Muscle of leg (tissue), 11 donors: Measurements from ENCODE around the gene ARHGAP5. TPM values are rescaled to one million over a fixed set of nuclear protein-coding genes. Genes with fewer than 3 reads are reported as not detected.
A peak's percentile ranks its signal among the peaks of the same experiment; 100 is the strongest.

ENCODE experiments used
- DNase-seq: peaks from one replicate; pipeline ENCODE4 v3.0.0; 2013
- H3K27ac ChIP-seq: one replicate; pipeline ENCODE4 v1.5.1; 2013; ENCODE audit warnings: mild to moderate bottlenecking, low read length, control low read depth
- H3K27me3 ChIP-seq: one replicate; pipeline ENCODE4 v1.6.1; 2013; ENCODE audit warnings: low read length; ENCODE audit not compliant: control insufficient read depth, insufficient read depth
- H3K36me3 ChIP-seq: one replicate; pipeline ENCODE4 v1.6.1; 2013; ENCODE audit warnings: low read length; ENCODE audit not compliant: control insufficient read depth, insufficient read depth
- H3K4me1 ChIP-seq: one replicate; pipeline ENCODE4 v1.6.1; 2013; ENCODE audit warnings: low read length; ENCODE audit not compliant: control insufficient read depth, insufficient read depth
- H3K4me3 ChIP-seq: one replicate; pipeline ENCODE4 v1.5.1; 2013; ENCODE audit warnings: low read length, control low read depth
- H3K9me3 ChIP-seq: replicated peaks from 2 replicates; pipeline ENCODE4 v1.6.1; 2013; ENCODE audit warnings: low read depth, low read length; ENCODE audit not compliant: control insufficient read depth
- WGBS: methylation state at CpG from one replicate; pipeline ENCODE4 v1.1.5; 2013; ENCODE audit warnings: missing lambda C conversion rate; ENCODE audit not compliant: insufficient coverage; 5-methylcytosine and 5-hydroxymethylcytosine counted together
- polyA plus RNA-seq, 8 donors: library from polyadenylated mRNA; unstranded; fragments of 120-200 nt; gene quantifications; one replicate each; pipeline versions ENCODE4 v1.2.1 to v1.2.3, GENCODE V29; 2013; ENCODE audit warnings: inconsistent platforms in 1 of 8, low replicate concordance in 1 of 8; ENCODE audit not compliant: insufficient read length in 8 of 8, insufficient read depth in 1 of 8
- total RNA-seq: library from RNA; stranded (reverse); fragments of 120-200 nt; gene quantifications from one replicate; pipeline ENCODE4 v1.2.4, GENCODE V29; 2013

The ARHGAP5 gene
- total and polyA plus RNA-seq, 9 donors = 23.9 to 131 (median 43.1) TPM

- WGBS = no CpG with 5 or more reads among the region's 4 CpGs
- Histone ChIP-seq H3K9me3 (no peaks in the 10 kb centered on the region), H3K27me3 (no peaks in the 10 kb centered on the region), H3K4me1 (no peaks in the 10 kb centered on the region), H3K36me3 (no peaks in the 10 kb centered on the region), H3K4me3 (no peak overlapping the region), H3K27ac (no peak overlapping the region)
- peak; percentile 11 for DNase-seq
Observed at GRCh38 chr14:32049361-32050088, 27.6 kb upstream of the ARHGAP5 start.

DNA sequence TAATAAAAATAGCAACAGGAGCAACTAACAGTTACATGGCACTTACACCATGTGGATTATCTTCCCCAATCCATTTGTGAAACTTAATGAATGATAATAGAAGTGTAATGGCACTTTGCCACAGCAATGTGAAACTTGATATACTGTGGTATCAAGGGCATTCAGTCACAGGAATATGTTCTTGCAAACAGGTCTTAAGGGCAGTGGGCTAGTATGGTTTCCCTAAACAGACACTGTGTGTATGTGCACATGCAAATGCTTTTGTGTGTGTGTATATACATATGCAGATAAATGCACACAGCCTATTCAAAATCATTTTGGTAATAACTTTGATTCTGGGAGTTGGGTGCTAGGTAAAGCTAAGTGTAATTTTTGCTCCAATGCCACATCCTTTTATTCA, 26.2 kb upstream of the ARHGAP5 start:
- no peaks in the 10 kb centered on the region for H3K36me3 ChIP-seq
- no peaks in the 10 kb centered on the region for H3K9me3 ChIP-seq
- DNase-seq = no peak
- no peak overlapping the region for H3K27ac ChIP-seq
- no peaks in the 10 kb centered on the region for H3K27me3 ChIP-seq
- no peak overlapping the region for H3K4me3 ChIP-seq
- no peaks in the 10 kb centered on the region for H3K4me1 ChIP-seq

- H3K27me3 ChIP-seq = no peaks in the 10 kb centered on the region
- no peaks in the 10 kb centered on the region for H3K9me3 ChIP-seq
- H3K4me3 ChIP-seq = no peak overlapping the region
- WGBS = no CpG with 5 or more reads among the region's 5 CpGs
- H3K36me3 ChIP-seq = no peaks in the 10 kb centered on the region
- no peaks in the 10 kb centered on the region for H3K4me1 ChIP-seq
- DNase-seq = no peak
- H3K27ac ChIP-seq = no peak overlapping the region
Observed at GRCh38 chr14:32054536-32054935, 22.6 kb upstream of the ARHGAP5 start.

GRCh38 chr14:32055175-32055574, 21.9 kb upstream of the ARHGAP5 start:
- H3K27ac ChIP-seq = no peak overlapping the region
- no peaks in the 10 kb centered on the region for H3K36me3 ChIP-seq
- WGBS = no CpG with 5 or more reads among the region's 2 CpGs
- H3K4me3 ChIP-seq = no peak overlapping the region
- H3K4me1 ChIP-seq = no peaks in the 10 kb centered on the region
- no peak for DNase-seq
- no peaks in the 10 kb centered on the region for H3K27me3 ChIP-seq
- H3K9me3 ChIP-seq = no peaks in the 10 kb centered on the region

- no peaks in the 10 kb centered on the region for H3K9me3 ChIP-seq
- H3K27me3 ChIP-seq = no peaks in the 10 kb centered on the region
- DNase-seq = no peak
- no peaks in the 10 kb centered on the region for H3K4me1 ChIP-seq
- H3K36me3 ChIP-seq = no peaks in the 10 kb centered on the region
- WGBS = no CpG with 5 or more reads among the region's 2 CpGs
- H3K4me3 ChIP-seq = no peak overlapping the region
- H3K27ac ChIP-seq = no peak overlapping the region
Observed at GRCh38 chr14:32059702-32060101, 17.4 kb upstream of the ARHGAP5 start.

- DNase-seq = no peak
- H3K4me1 ChIP-seq = no peaks in the 10 kb centered on the region
- no peak overlapping the region for H3K4me3 ChIP-seq
- no CpG with 5 or more reads among the region's 4 CpGs for WGBS
- H3K36me3 ChIP-seq = no peaks in the 10 kb centered on the region
- H3K27ac ChIP-seq = no peak overlapping the region
- H3K9me3 ChIP-seq = no peaks in the 10 kb centered on the region
- H3K27me3 ChIP-seq = no peaks in the 10 kb centered on the region
Observed at GRCh38 chr14:32064931-32065330, 12.2 kb upstream of the ARHGAP5 start.

- Histone ChIP-seq H3K4me1 (no peaks in the 10 kb centered on the region), H3K9me3 (no peaks in the 10 kb centered on the region), H3K27ac (no peak overlapping the region), H3K4me3 (no peak overlapping the region), H3K27me3 (no peaks in the 10 kb centered on the region), H3K36me3 (no peaks in the 10 kb centered on the region)
- WGBS = 84% methylated on average over 2 of the region's 2 CpGs
- no peak for DNase-seq
Observed at GRCh38 chr14:32068708-32069107, 8.4 kb upstream of the ARHGAP5 start.

GRCh38 chr14:32070282-32070681, 6.8 kb upstream of the ARHGAP5 start:
- H3K27ac ChIP-seq = no peak overlapping the region
- WGBS = no CpG with 5 or more reads among the region's 3 CpGs
- DNase-seq = no peak
- no peaks in the 10 kb centered on the region for H3K4me1 ChIP-seq
- no peaks in the 10 kb centered on the region for H3K9me3 ChIP-seq
- no peaks in the 10 kb centered on the region for H3K36me3 ChIP-seq
- H3K4me3 ChIP-seq = no peak overlapping the region
- H3K27me3 ChIP-seq = no peaks in the 10 kb centered on the region

DNA sequence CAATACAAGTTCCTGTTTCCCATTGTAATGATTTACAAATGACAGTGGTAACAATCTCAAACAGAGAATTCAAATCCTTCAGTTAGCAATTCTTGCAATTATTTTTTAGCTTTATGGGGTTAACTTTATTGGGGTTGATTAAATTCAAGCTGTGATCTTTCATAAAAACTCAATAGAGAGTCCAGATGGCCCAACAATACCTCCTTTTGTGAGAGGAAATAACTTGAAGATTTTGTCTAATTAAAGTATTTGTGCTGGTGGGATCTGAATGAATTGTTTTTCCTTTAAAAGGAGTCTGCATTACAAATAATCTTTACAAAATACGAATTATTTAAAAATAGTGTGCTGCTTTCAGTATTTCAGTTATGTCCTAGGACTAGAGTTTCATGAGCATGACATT, 4.4 kb upstream of the ARHGAP5 start:
- Histone ChIP-seq H3K27me3 (no peaks in the 10 kb centered on the region), H3K27ac (no peak overlapping the region), H3K9me3 (no peaks in the 10 kb centered on the region), H3K4me3 (no peak overlapping the region), H3K4me1 (no peaks in the 10 kb centered on the region), H3K36me3 (no peaks in the 10 kb centered on the region)
- no peak for DNase-seq
- WGBS = no CpG with 5 or more reads among the region's 1 CpG

GRCh38 chr14:32073537-32074189, 3.4 kb upstream of the ARHGAP5 start:
- H3K4me1 ChIP-seq = no peaks in the 10 kb centered on the region
- no peak overlapping the region for H3K27ac ChIP-seq
- DNase-seq = peak; percentile 89
- H3K9me3 ChIP-seq = no peaks in the 10 kb centered on the region
- WGBS = no CpG with 5 or more reads among the region's 6 CpGs
- no peaks in the 10 kb centered on the region for H3K27me3 ChIP-seq
- no peaks in the 10 kb centered on the region for H3K36me3 ChIP-seq
- H3K4me3 ChIP-seq = no peak overlapping the region
